Duodenal mucosa (tissue), 2 donors: ENCODE measurements around the gene CPM.
A peak's percentile ranks its signal among the peaks of the same experiment; 100 is the strongest.
"Not testable (repeated sequence)": the region's sequence is repeated elsewhere in the genome, so short reads cannot be mapped to it uniquely, and the experiment has no call there.

Experiments used
- H3K27ac ChIP-seq: one replicate; pipeline ENCODE4 v1.7.0; 2013; ENCODE audit warnings: low read depth, low read length
- H3K27me3 ChIP-seq, 2 donors: one replicate each; pipeline ENCODE4 v1.7.0; 2013; ENCODE audit warnings: low read length in 2 of 2, control low read depth in 1 of 2; ENCODE audit not compliant: insufficient read depth in 2 of 2, control insufficient read depth in 1 of 2
- H3K36me3 ChIP-seq, 2 donors: one replicate each; pipeline ENCODE4 v1.7.0; 2013; ENCODE audit warnings: low read length in 2 of 2, control low read depth in 1 of 2; ENCODE audit not compliant: insufficient read depth in 2 of 2, control insufficient read depth in 1 of 2
- H3K4me1 ChIP-seq, 2 donors: one replicate each; pipeline ENCODE4 v1.7.0; 2013; ENCODE audit warnings: low read length in 2 of 2, control low read depth in 1 of 2; ENCODE audit not compliant: insufficient read depth in 2 of 2, control insufficient read depth in 1 of 2
- H3K4me3 ChIP-seq, 2 donors: one replicate each; pipeline ENCODE4 v1.7.0; 2013; ENCODE audit warnings: low read length in 2 of 2, low read depth in 1 of 2
- H3K9ac ChIP-seq, 2 donors: one replicate each; pipeline ENCODE4 v1.7.0; 2013; ENCODE audit warnings: low read length in 2 of 2, low read depth in 1 of 2
- H3K9me3 ChIP-seq, 2 donors: one replicate each; pipeline ENCODE4 v1.7.0; 2013; ENCODE audit warnings: low read length in 2 of 2, control low read depth in 1 of 2; ENCODE audit not compliant: control insufficient read depth in 1 of 2

CPM gene

DNA sequence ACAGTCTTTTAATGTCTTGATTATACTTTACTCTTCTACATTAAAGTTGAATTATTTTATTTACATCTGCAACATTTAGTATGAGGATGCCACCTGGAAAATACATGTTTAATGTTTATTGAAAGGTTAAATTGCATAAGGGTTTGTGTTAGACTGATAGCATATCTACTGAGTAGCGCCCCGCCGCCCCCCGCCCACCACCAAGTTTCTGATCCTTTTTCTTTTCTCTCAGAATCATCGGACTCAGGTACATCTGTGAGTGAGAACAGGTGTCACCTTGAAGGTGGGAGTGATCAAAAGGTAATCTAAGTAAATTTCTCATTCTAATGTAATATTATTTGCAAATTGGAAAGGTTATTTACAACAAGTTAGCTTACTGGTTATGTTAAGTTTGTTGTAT lies 108.8 kb downstream of the CPM start:
- Histone ChIP-seq H3K9me3 (no peaks in the 10 kb centered on the region), H3K4me3 (no peak overlapping the region), H3K27me3 (no peaks in the 10 kb centered on the region), H3K27ac (no peak overlapping the region), H3K36me3 (peaks cover 40 to 69% of the 10 kb centered on the region in 2 donors), H3K4me1 (peaks cover 0 to 5% of the 10 kb centered on the region in 2 donors), H3K9ac (no peak overlapping the region)

DNA sequence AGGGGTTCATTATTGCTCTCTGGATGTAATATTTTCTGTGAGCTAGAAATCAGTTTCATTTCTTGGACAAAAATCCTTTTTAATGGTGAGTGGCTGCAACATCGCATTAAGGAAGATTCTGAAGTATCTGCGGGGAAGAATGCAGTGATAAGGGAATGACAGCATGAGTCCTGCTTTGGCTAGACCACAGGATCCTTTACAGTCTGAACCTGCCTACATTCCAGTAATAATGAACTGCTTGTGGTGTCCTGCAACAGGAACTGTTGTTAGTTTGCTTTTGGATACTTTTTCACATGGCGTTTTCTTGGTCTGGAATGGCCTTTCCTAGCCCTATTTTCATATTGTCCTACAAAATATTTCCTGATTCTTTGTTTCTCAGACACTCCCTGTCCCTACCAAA lies 109.3 kb downstream of the CPM start:
- Histone ChIP-seq H3K27me3 (no peaks in the 10 kb centered on the region), H3K9me3 (no peaks in the 10 kb centered on the region), H3K4me3 (no peak overlapping the region), H3K36me3 (peaks cover 45 to 69% of the 10 kb centered on the region in 2 donors), H3K27ac (no peak overlapping the region), H3K9ac (no peak overlapping the region), H3K4me1 (peaks cover 0 to 5% of the 10 kb centered on the region in 2 donors)

DNA sequence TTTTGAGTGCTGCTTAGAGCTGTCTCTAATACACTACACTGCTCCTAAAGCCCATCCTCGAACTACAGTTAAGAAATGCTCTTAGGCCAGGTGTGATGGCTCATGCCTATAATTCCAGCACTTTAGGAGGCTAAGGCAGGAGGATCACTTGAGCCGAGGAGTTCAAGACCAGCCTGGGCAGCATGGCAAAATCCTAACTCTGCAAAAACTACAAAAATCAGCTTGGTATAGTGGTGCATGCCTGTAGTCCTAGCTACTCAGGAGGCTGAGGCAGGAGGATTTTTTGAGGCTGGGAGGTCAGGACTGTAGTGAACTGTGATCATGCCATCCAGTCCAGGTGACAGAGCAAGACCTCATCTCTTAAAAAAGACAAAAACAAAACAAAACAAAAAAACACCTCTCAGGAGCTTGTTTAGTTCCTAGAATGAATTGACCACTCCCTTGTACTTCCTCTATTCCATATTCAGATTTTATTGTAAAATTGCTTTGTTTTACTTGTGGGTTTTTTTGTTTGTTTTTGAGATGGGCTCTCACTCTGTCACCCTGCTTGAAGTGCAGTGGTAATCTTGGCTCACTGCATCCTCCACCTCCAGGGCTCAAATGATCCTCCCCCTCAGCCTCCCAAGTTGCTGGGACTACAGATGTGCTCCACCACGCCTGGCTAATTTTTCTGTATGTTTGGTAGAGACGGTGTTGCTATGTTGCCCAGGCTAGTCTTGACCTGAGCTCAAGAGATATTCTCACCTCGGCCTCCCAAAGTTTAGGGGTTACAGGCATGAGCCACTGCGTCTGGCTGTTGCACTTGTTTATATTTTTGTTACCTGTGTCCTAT lies 111.4 kb downstream of the CPM start:
- Histone ChIP-seq H3K4me3 (no peak overlapping the region), H3K27me3 (no peaks in the 10 kb centered on the region), H3K9ac (no peak overlapping the region), H3K36me3 (peaks cover 45 to 68% of the 10 kb centered on the region in 2 donors), H3K9me3 (no peaks in the 10 kb centered on the region), H3K4me1 (peaks cover 0 to 5% of the 10 kb centered on the region in 2 donors), H3K27ac (no peak overlapping the region)

DNA sequence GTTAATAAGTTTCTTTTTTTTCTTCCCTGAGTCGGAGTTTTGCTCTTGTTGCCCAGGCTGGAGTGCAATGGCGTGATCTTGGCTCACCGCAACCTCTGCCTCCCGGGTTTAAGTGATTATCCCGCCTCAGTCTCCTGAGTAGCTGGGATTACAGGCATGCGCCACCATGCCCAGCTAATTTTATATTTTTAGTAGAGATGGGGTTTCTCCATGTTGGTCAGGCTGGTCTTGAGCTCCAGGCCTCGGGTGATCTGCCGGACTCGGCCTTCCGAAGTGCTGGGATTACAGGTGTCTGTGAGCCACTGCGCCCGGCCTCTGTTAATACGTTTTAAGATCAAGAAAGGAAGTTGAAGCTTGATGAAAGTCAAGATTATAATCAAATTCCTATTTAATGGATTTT lies 113.5 kb downstream of the CPM start:
- H3K4me3 ChIP-seq, H3K9me3 ChIP-seq, H3K27me3 ChIP-seq, H3K9ac ChIP-seq, H3K27ac ChIP-seq, H3K4me1 ChIP-seq: not testable (repeated sequence)
- peaks cover 37 to 64% of the 10 kb centered on the region in 2 donors for H3K36me3 ChIP-seq

DNA sequence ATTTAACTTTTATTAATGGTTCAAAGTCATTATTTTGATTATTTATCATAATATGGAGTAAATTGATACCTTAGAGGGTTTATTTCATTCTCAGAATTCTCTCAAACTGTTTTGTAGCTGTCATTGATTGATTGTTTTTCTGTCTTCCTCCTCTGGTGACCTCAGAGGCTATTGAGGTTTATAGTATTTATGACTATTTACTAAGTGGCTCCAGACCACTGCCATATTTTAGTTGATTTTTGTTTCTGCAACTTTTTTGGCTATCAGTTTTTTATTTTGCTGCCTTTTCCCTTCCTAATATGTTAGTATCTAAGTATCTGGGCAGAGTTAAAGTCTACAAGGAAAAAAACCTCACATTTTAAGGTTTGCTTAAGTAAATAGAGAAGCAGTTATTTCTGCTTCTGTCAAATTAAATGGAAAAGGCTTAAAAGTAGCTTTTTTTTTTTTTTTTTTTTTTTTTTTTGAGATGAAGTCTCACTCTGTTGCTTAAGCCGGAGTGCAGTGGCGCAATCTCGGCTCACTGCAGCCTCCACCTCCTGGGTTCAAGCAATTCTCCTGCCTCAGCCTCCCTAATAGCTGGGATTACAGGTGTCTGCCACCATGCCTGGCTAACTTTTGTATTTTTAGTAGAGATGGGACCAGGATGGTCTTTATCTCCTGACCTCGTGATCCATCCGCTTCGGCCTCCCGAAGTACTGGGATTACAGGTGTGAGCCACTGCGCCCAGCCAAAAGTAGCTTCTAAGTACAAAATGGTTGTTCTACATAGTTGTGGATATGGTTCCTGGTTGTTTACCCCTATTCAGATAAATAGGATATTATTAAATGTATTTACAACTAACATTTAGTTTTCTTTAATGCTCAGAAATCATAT lies 116.8 kb downstream of the CPM start:
- no peak overlapping the region for H3K9ac ChIP-seq
- H3K36me3 ChIP-seq = peaks cover 35 to 55% of the 10 kb centered on the region in 2 donors
- no peaks in the 10 kb centered on the region for H3K27me3 ChIP-seq
- H3K9me3 ChIP-seq = no peaks in the 10 kb centered on the region
- H3K4me3 ChIP-seq = no peak overlapping the region
- peaks cover 6 to 13% of the 10 kb centered on the region in 2 donors for H3K4me1 ChIP-seq
- H3K27ac ChIP-seq = no peak overlapping the region

DNA sequence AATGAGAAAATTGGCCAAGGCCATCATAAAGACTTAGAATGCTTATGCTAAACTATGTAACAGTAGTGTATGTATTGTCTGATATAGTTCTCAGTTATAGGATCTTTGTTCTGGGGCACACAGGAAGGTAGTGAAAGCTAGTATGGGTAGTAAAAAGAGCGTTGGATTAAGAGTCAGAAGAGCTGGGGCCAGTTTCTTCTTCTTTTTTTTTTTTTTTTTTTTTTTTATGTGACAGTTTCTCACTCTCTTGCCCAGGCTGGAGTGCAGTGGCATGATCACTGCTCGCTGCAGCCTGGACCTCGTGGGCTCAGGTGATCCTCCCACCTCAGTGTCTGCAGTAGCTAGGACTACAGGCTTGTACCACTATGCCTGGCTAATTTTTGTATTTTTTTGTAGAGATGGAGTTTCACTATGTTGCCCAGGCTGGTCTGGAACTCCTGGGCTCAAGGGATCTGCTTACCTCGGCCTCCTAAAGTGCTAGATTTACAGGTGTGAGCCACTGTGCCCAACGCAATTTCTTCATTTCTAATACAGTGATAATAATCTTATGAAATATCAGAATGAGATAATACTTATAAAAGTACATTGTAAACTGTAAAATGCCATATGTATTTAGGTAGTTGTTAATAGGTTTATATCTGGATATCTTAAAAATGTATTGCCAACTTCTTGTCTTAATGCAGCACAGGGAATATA lies 117.6 kb downstream of the CPM start:
- peak overlapping the region in 1 of 2 donors; percentile 3 for H3K4me3 ChIP-seq
- peaks cover 6 to 13% of the 10 kb centered on the region in 2 donors for H3K4me1 ChIP-seq
- H3K27ac ChIP-seq = no peak overlapping the region
- H3K36me3 ChIP-seq = peaks cover 31 to 49% of the 10 kb centered on the region in 2 donors
- H3K27me3 ChIP-seq = no peaks in the 10 kb centered on the region
- H3K9me3 ChIP-seq = no peaks in the 10 kb centered on the region
- H3K9ac ChIP-seq = no peak overlapping the region

DNA sequence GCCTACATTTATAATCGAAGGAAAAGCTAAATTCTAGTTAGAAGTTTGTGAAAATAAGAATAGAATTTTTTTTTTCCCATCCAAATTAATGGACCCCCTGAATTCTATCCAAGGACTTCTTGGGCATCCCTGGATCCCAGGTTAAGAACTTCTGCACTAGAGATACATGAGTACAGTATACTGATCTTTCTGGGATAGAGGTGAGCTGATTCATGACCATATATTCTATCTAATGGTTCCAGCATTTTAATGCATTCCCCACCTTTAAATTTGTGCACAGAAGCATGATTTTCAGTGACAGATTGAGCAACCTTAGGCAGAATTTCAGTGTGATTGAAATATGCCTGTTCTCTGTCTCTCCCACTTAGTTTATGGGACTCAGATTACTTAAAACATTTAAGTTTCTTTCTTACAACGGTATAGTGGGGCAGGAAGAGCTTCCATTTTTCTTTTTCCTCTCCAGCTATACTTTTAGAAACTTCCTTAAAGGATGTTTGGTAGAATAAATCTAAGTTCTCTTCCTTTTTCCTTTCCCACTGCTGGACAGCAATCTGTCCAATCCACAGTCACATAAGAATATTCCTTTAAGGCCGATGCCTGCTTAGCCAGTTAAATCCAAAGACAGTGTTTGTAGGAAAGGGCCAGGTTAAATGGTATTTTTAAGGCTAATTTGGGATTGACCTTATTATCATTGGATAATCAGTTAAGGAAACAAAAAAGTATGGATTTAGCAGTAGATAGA lies 118.3 kb downstream of the CPM start:
- Histone ChIP-seq H3K9me3 (no peaks in the 10 kb centered on the region), H3K36me3 (peaks cover 29 to 52% of the 10 kb centered on the region in 2 donors), H3K4me3 (peak overlapping the region in 1 of 2 donors; percentile 3), H3K27me3 (no peaks in the 10 kb centered on the region), H3K4me1 (peaks cover 6 to 13% of the 10 kb centered on the region in 2 donors), H3K27ac (no peak overlapping the region), H3K9ac (no peak overlapping the region)

DNA sequence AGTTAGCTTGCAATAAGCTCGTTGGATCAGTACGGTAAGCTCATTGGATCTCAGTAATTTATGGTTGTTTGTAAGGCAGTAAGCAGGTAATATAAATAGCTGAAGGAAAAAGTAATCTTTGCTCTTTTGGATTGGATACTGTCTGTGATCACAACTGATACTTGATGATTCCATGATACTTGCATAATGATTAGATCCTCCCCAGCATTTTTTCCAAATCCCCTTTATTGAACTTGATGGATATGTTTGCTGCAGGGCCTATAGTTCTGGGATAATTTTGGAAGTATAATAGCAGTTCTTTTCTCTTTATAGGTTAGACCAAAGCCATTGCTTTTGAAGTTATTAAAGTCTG lies 119.8 kb downstream of the CPM start:
- Histone ChIP-seq H3K4me1 (peaks cover 6 to 13% of the 10 kb centered on the region in 2 donors), H3K36me3 (peaks cover 22 to 43% of the 10 kb centered on the region in 2 donors), H3K27me3 (no peaks in the 10 kb centered on the region), H3K4me3 (peak overlapping the region in 1 of 2 donors; percentile 15), H3K9ac (no peak overlapping the region), H3K9me3 (no peaks in the 10 kb centered on the region), H3K27ac (no peak overlapping the region)

DNA sequence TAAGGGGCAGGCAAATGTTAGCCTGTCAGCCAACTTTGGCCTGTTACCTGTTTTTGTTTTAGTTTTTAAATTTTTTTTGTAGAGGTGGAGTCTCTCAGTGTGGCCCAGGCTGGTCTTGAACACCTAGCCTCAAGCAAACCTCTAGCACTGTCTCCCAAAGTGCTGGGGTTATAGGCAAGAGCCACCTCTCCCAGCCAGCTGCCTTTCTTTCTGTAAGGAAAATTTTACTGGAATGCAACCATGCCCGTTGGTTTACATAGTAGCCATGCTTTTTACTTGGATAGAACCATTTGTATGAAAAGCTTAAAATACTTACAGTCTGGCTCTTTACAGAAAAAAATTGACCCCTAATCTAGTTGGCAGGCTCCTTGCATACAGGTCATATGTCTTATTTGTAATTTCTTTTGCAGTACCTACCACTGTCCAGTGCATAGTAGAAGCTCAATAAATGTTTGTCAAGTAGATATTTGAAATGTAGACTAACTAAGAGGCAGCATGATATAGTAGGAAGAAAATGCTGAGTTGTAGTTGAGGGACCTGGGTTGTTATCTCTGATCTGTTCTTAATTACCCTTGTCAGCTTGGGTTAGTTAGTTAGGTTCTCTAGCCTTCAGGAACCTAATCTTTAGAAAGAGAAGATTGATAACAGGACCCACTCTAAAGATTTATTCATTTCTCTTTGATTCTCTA lies 120.3 kb downstream of the CPM start:
- H3K4me3 ChIP-seq = peak overlapping the region in 1 of 2 donors; percentile 15
- H3K4me1 ChIP-seq = peaks cover 6 to 13% of the 10 kb centered on the region in 2 donors
- H3K9me3 ChIP-seq = no peaks in the 10 kb centered on the region
- H3K27ac ChIP-seq = no peak overlapping the region
- peaks cover 22 to 43% of the 10 kb centered on the region in 2 donors for H3K36me3 ChIP-seq
- no peaks in the 10 kb centered on the region for H3K27me3 ChIP-seq
- no peak overlapping the region for H3K9ac ChIP-seq
